B cell (primary cell): ENCODE measurements around the gene AVEN. TPM values are rescaled to one million over a fixed set of nuclear protein-coding genes. Genes with fewer than 3 reads are reported as not detected.

Experiments used
- ATAC-seq: fragments of 200-7000 bp; cut with Tn5 transposase; one replicate; pipeline ENCODE4 v1.10.0; 2021; ENCODE audit warnings: low read depth, mild to moderate bottlenecking, moderate number of reproducible peaks, moderate library complexity
- CTCF ChIA-PET: fragments of 350-600 bp; sonication (Branson Sonifier 250); formaldehyde crosslinking; loops from one replicate; lab custom pipeline; 2021; ENCODE audit warnings: antibody characterized with exemption, inconsistent platforms; lab: Charles Lee
- POLR2A ChIA-PET: fragments of 350-600 bp; sonication (Branson Sonifier 250); formaldehyde crosslinking; loops from one replicate; lab custom pipeline; 2021; ENCODE audit warnings: antibody characterized with exemption; lab: Charles Lee
- DNase-seq: peaks from one replicate; pipeline ENCODE4 v3.0.0; 2013
- H2AFZ ChIP-seq: 2 replicates; pipeline ENCODE4 v1.6.1; 2012; ENCODE audit warnings: mild to moderate bottlenecking, low read depth, low read length; ENCODE audit not compliant: insufficient read depth, poor library complexity, severe bottlenecking
- H3K27ac ChIP-seq, 2 donors: 1 replicate in 1 of 2; 2 replicates in 1 of 2; pipeline ENCODE4 v1.5.1; 2012 to 2013; ENCODE audit warnings: low read length in 2 of 2, mild to moderate bottlenecking in 2 of 2, moderate library complexity in 1 of 2
- H3K27me3 ChIP-seq, 4 experiments: fragments of 200-600 bp in 1 of 4; sonication (generic) in 1 of 4; replicated peaks in 1 of 4; 1 replicate in 2 of 4; 2 replicates in 2 of 4; pipeline versions ENCODE4 v1.6.1 to v1.7.0; 2013 to 2016; ENCODE audit warnings: low read length in 3 of 4, mild to moderate bottlenecking in 2 of 4, mixed read lengths in 1 of 4, moderate library complexity in 1 of 4; ENCODE audit not compliant: insufficient read depth in 4 of 4, control insufficient read depth in 3 of 4; ENCODE audit errors: control extremely low read depth in 1 of 4
- H3K36me3 ChIP-seq, 2 experiments: replicated peaks in 1 of 2; 1 replicate in 1 of 2; 2 replicates in 1 of 2; pipeline versions ENCODE4 v1.6.1 to v1.7.1; 2013; ENCODE audit warnings: low read length in 1 of 2; ENCODE audit not compliant: insufficient read depth in 2 of 2, control insufficient read depth in 1 of 2; ENCODE audit errors: control extremely low read depth in 1 of 2, extremely low read depth in 1 of 2
- H3K4me1 ChIP-seq, 2 donors: fragments of 200-600 bp in 1 of 2; sonication (generic) in 1 of 2; 1 replicate in 1 of 2; 2 replicates in 1 of 2; pipeline versions ENCODE4 v1.5.1 to v1.6.1; 2013 to 2017; ENCODE audit warnings: low read length in 2 of 2; ENCODE audit not compliant: control insufficient read depth in 2 of 2, insufficient read depth in 2 of 2
- H3K4me2 ChIP-seq: replicated peaks from 2 replicates; pipeline ENCODE3; 2012; ENCODE audit warnings: mild to moderate bottlenecking, low read depth, low read length; ENCODE audit not compliant: poor library complexity, severe bottlenecking
- H3K4me3 ChIP-seq, 5 experiments: fragments of 200-600 bp in 1 of 5; sonication (generic) in 1 of 5; 1 replicate in 3 of 5; 2 replicates in 2 of 5; pipeline versions ENCODE4 v1.5.1 to v1.7.0; 2011 to 2016; ENCODE audit warnings: low read length in 4 of 5, mild to moderate bottlenecking in 4 of 5, low read depth in 2 of 5, control low read depth in 1 of 5, moderate library complexity in 1 of 5; ENCODE audit not compliant: insufficient read depth in 1 of 5; ENCODE audit errors: control extremely low read depth in 1 of 5, extremely low read depth in 1 of 5
- H3K79me2 ChIP-seq: fragments of 200-600 bp; sonication (generic); one replicate; pipeline ENCODE4 v1.6.0; 2016; ENCODE audit warnings: low read length; ENCODE audit not compliant: control insufficient read depth, insufficient read depth
- H3K9ac ChIP-seq: fragments of 200-600 bp; sonication (generic); 2 replicates; pipeline ENCODE4 v1.6.1; 2017; ENCODE audit warnings: mild to moderate bottlenecking, low read length, moderate library complexity
- H3K9me3 ChIP-seq, 3 donors: one replicate each; pipeline versions ENCODE4 v1.6.1 to v1.7.1; 2013; ENCODE audit warnings: low read length in 2 of 3; ENCODE audit not compliant: control insufficient read depth in 2 of 3, insufficient read depth in 1 of 3; ENCODE audit errors: control extremely low read depth in 1 of 3
- H4K20me1 ChIP-seq: 2 replicates; pipeline ENCODE4 v1.6.0; 2012; ENCODE audit warnings: mild to moderate bottlenecking, low read length; ENCODE audit not compliant: insufficient read depth, control insufficient read depth, poor library complexity, severe bottlenecking
- H3K27ac Mint-ChIP-seq: one replicate; pipeline ENCODE4 v1.8.0; 2021; ENCODE audit warnings: mixed read lengths
- H3K27me3 Mint-ChIP-seq: one replicate; pipeline ENCODE4 v1.8.0; 2021; ENCODE audit warnings: mixed read lengths
- H3K4me1 Mint-ChIP-seq: one replicate; pipeline ENCODE4 v1.8.0; 2021; ENCODE audit warnings: mixed read lengths
- H3K4me3 Mint-ChIP-seq: one replicate; pipeline ENCODE4 v1.8.0; 2021; ENCODE audit warnings: mixed read lengths
- H3K9me3 Mint-ChIP-seq: one replicate; pipeline ENCODE4 v1.8.0; 2022; ENCODE audit warnings: mixed read lengths; ENCODE audit not compliant: insufficient read depth
- CTCF ChIP-seq: fragments of 200-600 bp; IDR thresholded peaks from one replicate; pipeline ENCODE4 v1.8.0; 2022; ENCODE audit warnings: antibody characterized with exemption, mild to moderate bottlenecking
- EZH2 ChIP-seq: IDR thresholded peaks from 2 replicates; pipeline ENCODE4 v1.6.1; 2012; ENCODE audit warnings: borderline replicate concordance, low read depth, mild to moderate bottlenecking, moderate library complexity, low read length; ENCODE audit not compliant: insufficient read depth, poor library complexity, severe bottlenecking
- WGBS: methylation state at CpG from one replicate; pipeline ENCODE4 v1.1.5; 2013; ENCODE audit warnings: missing lambda C conversion rate; ENCODE audit not compliant: insufficient coverage; 5-methylcytosine and 5-hydroxymethylcytosine counted together
- intact Hi-C: fragments of 100-400 bp; cut with micrococcal nuclease; formaldehyde crosslinking; loops from one replicate; pipeline ENCODE4 v1.10.0; 2022
- polyA plus RNA-seq: library from polyadenylated mRNA; depleted of rRNA; stranded (reverse); fragments of >200 nt; gene quantifications from 2 replicates; pipeline ENCODE4 v1.2.3, GENCODE V29; 2012
- total RNA-seq, 2 donors: library from RNA; stranded (reverse); fragments of 120-200 nt in 1 of 2; gene quantifications; 1 replicate in 1 of 2; 2 replicates in 1 of 2; pipeline versions ENCODE4 v1.2.3 to v1.2.4, GENCODE V29; 2013 to 2022

Gene AVEN
- total and polyA plus RNA-seq, 2 donors (not counting 1 experiment from before 2014, with no cell fraction given), result 1.8 to 8.2 TPM

GRCh38 chr15:33912326-33912725 is 126.7 kb downstream of the AVEN start:
- Histone ChIP-seq H3K79me2 (no peaks in the 10 kb centered on the region), H3K36me3 (no peaks in the 10 kb centered on the region), H3K27ac (no peak overlapping the region), H3K4me3 (no peak overlapping the region), H4K20me1 (no peaks in the 10 kb centered on the region), H3K9ac (no peak overlapping the region), H3K27me3 (no peaks in the 10 kb centered on the region), H3K9me3 (no peaks in the 10 kb centered on the region), H3K4me2 (no peak overlapping the region), H3K4me1 (peaks cover 0 to 3% of the 10 kb centered on the region in 2 donors), H2AFZ (no peak overlapping the region)
- H3K27ac Mint-ChIP-seq, result no peak overlapping the region
- ChIA-PET POLR2A (no interaction called here), CTCF (no interaction called here)
- H3K4me1 Mint-ChIP-seq, result peaks cover 13% of the 10 kb centered on the region
- no peak for DNase-seq
- no peak overlapping the region for H3K4me3 Mint-ChIP-seq
- no peaks in the 10 kb centered on the region for H3K9me3 Mint-ChIP-seq
- ATAC-seq, result no peak
- no peaks in the 10 kb centered on the region for H3K27me3 Mint-ChIP-seq
- intact Hi-C loops, result no loop called here
- TF ChIP-seq EZH2, result no peak
- TF ChIP-seq CTCF, result no peak

GRCh38 chr15:33910741-33911140 is 128.3 kb downstream of the AVEN start:
- Histone ChIP-seq H3K4me1 (no peaks in the 10 kb centered on the region), H2AFZ (no peak overlapping the region), H3K9me3 (no peaks in the 10 kb centered on the region), H3K4me3 (no peak overlapping the region), H3K9ac (no peak overlapping the region), H3K36me3 (no peaks in the 10 kb centered on the region), H3K27me3 (no peaks in the 10 kb centered on the region), H3K79me2 (no peaks in the 10 kb centered on the region), H4K20me1 (no peaks in the 10 kb centered on the region), H3K27ac (no peak overlapping the region), H3K4me2 (no peak overlapping the region)
- DNase-seq, result no peak
- no peaks in the 10 kb centered on the region for H3K9me3 Mint-ChIP-seq
- POLR2A ChIA-PET, result no interaction called here
- TF ChIP-seq CTCF (no peak), EZH2 (no peak)
- H3K27ac Mint-ChIP-seq, result no peak overlapping the region
- ATAC-seq, result no peak
- H3K27me3 Mint-ChIP-seq, result no peaks in the 10 kb centered on the region
- WGBS, result 83% methylated on average over 1 of the region's 3 CpGs
- no peak overlapping the region for H3K4me3 Mint-ChIP-seq
- CTCF ChIA-PET, result no interaction called here
- intact Hi-C loops, result no loop called here
- peaks cover 9% of the 10 kb centered on the region for H3K4me1 Mint-ChIP-seq
